Tibial nerve (tissue), 4 donors: ENCODE measurements around the gene CSNK2A1. TPM values are rescaled to one million over a fixed set of nuclear protein-coding genes. Genes with fewer than 3 reads are reported as not detected.
"Not testable (repeated sequence)": the region's sequence is repeated elsewhere in the genome, so short reads cannot be mapped to it uniquely, and the experiment has no call there.

Experiments
- DNase-seq, 2 donors: peaks; one replicate each; pipeline ENCODE4 v3.0.0-alpha.2; 2019; ENCODE audit warnings: low spot score in 2 of 2
- H3K27ac ChIP-seq, 4 donors: fragments of 200-600 bp; sonication (generic) in 3 of 4; one replicate each; pipeline ENCODE4 v1.5.1; 2017 to 2019; ENCODE audit warnings: mild to moderate bottlenecking in 1 of 4
- H3K27me3 ChIP-seq, 2 donors: fragments of 200-600 bp; sonication (generic) in 1 of 2; one replicate each; pipeline versions ENCODE4 v1.5.1 to v1.6.0; 2017 to 2019
- H3K36me3 ChIP-seq, 3 donors: fragments of 200-600 bp; sonication (generic); one replicate each; pipeline ENCODE4 v1.5.1; 2018 to 2019
- H3K4me1 ChIP-seq, 4 donors: fragments of 200-600 bp; sonication (generic) in 3 of 4; one replicate each; pipeline ENCODE4 v1.5.1; 2017 to 2019
- H3K4me3 ChIP-seq, 4 donors: fragments of 200-600 bp; sonication (generic) in 3 of 4; one replicate each; pipeline ENCODE4 v1.5.1; 2017 to 2019; ENCODE audit warnings: mild to moderate bottlenecking in 1 of 4, moderate library complexity in 1 of 4
- H3K9me3 ChIP-seq, 4 donors: fragments of 200-600 bp; sonication (generic) in 3 of 4; one replicate each; pipeline ENCODE4 v1.5.1; 2017 to 2019
- CTCF ChIP-seq, 5 experiments: fragments of 200-600 bp in 3 of 5; fragments of 450-650 bp in 2 of 5; sonication (generic) in 3 of 5; IDR thresholded peaks; one replicate each; pipeline ENCODE4 v1.5.1; 2016 to 2019; ENCODE audit warnings: antibody characterized with exemption in 5 of 5, mild to moderate bottlenecking in 3 of 5, moderate library complexity in 2 of 5
- EP300 ChIP-seq, 2 donors: sonication (generic); formaldehyde crosslinking; IDR thresholded peaks; one replicate each; pipeline ENCODE4 v1.6.1; 2017; ENCODE audit warnings: antibody characterized with exemption in 2 of 2, mild to moderate bottlenecking in 1 of 2
- POLR2A ChIP-seq, 2 donors: fragments of 450-650 bp; IDR thresholded peaks; one replicate each; pipeline ENCODE4 v1.6.1; 2017; ENCODE audit warnings: antibody characterized with exemption in 2 of 2, mild to moderate bottlenecking in 2 of 2, moderate library complexity in 2 of 2
- WGBS, 2 donors: methylation state at CpG; one replicate each; pipeline ENCODE4 v1.1.5; 2018; 5-methylcytosine and 5-hydroxymethylcytosine counted together
- total RNA-seq, 4 donors: library from RNA; depleted of rRNA; stranded (reverse); fragments of >200 nt; gene quantifications; one replicate each; pipeline ENCODE4 v1.1.0, GENCODE V29; 2016

CSNK2A1 gene
- total RNA-seq, 4 donors from 2014 or later, result 60.7 to 73.0 (median 64.1) TPM

GRCh38 chr20:584971-585301 is 41.3 kb upstream of the CSNK2A1 start:
- H3K9me3 ChIP-seq, result no peaks in the 10 kb centered on the region
- no peak for DNase-seq
- no peak overlapping the region for H3K27ac ChIP-seq
- TF ChIP-seq CTCF (IDR thresholded peaks at IDR 0.05) (no peak), EP300 (IDR thresholded peaks at IDR 0.05) (no peak), POLR2A (IDR thresholded peaks at IDR 0.05) (no peak)
- peaks cover 0 to 16% of the 10 kb centered on the region in 2 donors for H3K27me3 ChIP-seq
- no peaks in the 10 kb centered on the region for H3K36me3 ChIP-seq
- H3K4me3 ChIP-seq, result no peak overlapping the region
- WGBS, 2 donors, result 67 to 72% methylated on average over 7 of the region's 7 CpGs
- no peaks in the 10 kb centered on the region for H3K4me1 ChIP-seq

GRCh38 chr20:584161-584970 is 40.8 kb upstream of the CSNK2A1 start:
- H3K4me1 ChIP-seq, result no peaks in the 10 kb centered on the region
- H3K27ac ChIP-seq, result no peak overlapping the region
- no peak for TF ChIP-seq POLR2A (IDR thresholded peaks at IDR 0.05)
- TF ChIP-seq EP300 (IDR thresholded peaks at IDR 0.05), result no peak
- TF ChIP-seq CTCF (IDR thresholded peaks at IDR 0.05), result no peak
- H3K9me3 ChIP-seq, result no peaks in the 10 kb centered on the region
- DNase-seq, result no peak
- H3K4me3 ChIP-seq, result no peak overlapping the region
- no peaks in the 10 kb centered on the region for H3K36me3 ChIP-seq
- WGBS, 2 donors, result 75% methylated on average over 8 of the region's 8 CpGs
- peaks cover 0 to 16% of the 10 kb centered on the region in 2 donors for H3K27me3 ChIP-seq

- H3K36me3 ChIP-seq, result no peaks in the 10 kb centered on the region
- no peak overlapping the region for H3K27ac ChIP-seq
- no peak overlapping the region for H3K4me3 ChIP-seq
- peaks cover 0 to 16% of the 10 kb centered on the region in 2 donors for H3K27me3 ChIP-seq
- DNase-seq, result no peak
- no peaks in the 10 kb centered on the region for H3K9me3 ChIP-seq
- WGBS, 2 donors, result 59 to 67% methylated on average over 5 of the region's 5 CpGs
- H3K4me1 ChIP-seq, result no peaks in the 10 kb centered on the region
- no peak for TF ChIP-seq EP300 (IDR thresholded peaks at IDR 0.05)
- no peak for TF ChIP-seq POLR2A (IDR thresholded peaks at IDR 0.05)
- TF ChIP-seq CTCF (IDR thresholded peaks at IDR 0.05), result no peak
Observed at GRCh38 chr20:582204-582603, 38.6 kb upstream of the CSNK2A1 start.

- H3K4me3 ChIP-seq, H3K36me3 ChIP-seq, DNase-seq, H3K4me1 ChIP-seq, H3K27ac ChIP-seq, H3K9me3 ChIP-seq, H3K27me3 ChIP-seq: not testable (repeated sequence)
- 87 to 89% methylated on average over 7 to 8 of the region's 8 CpGs for WGBS, 2 donors
Observed at GRCh38 chr20:578940-579690, 35.5 kb upstream of the CSNK2A1 start.

- 71 to 73% methylated on average over 12 of the region's 12 CpGs for WGBS, 2 donors
- no peak for DNase-seq
- Histone ChIP-seq H3K36me3 (no peaks in the 10 kb centered on the region), H3K27me3 (peaks cover 0 to 10% of the 10 kb centered on the region in 2 donors), H3K9me3 (no peaks in the 10 kb centered on the region), H3K27ac (no peak overlapping the region), H3K4me3 (no peak overlapping the region), H3K4me1 (no peaks in the 10 kb centered on the region)
- TF ChIP-seq CTCF (IDR thresholded peaks at IDR 0.05) (no peak), EP300 (IDR thresholded peaks at IDR 0.05) (no peak), POLR2A (IDR thresholded peaks at IDR 0.05) (no peak)
Observed at GRCh38 chr20:577167-577791, 33.7 kb upstream of the CSNK2A1 start.
